Ascending aorta (tissue), 2 donors: ENCODE measurements around the gene PHC3. TPM values are rescaled to one million over a fixed set of nuclear protein-coding genes. Genes with fewer than 3 reads are reported as not detected.

ENCODE experiments used
- DNase-seq, 2 donors: peaks; one replicate each; pipeline ENCODE4 v3.0.0-alpha.2; 2019; ENCODE audit warnings: low spot score in 2 of 2
- H3K27ac ChIP-seq, 2 donors: fragments of 200-600 bp; sonication (generic); one replicate each; pipeline ENCODE4 v1.5.1; 2016 to 2017; ENCODE audit warnings: mild to moderate bottlenecking in 1 of 2
- H3K27me3 ChIP-seq: fragments of 200-600 bp; sonication (generic); one replicate; pipeline ENCODE4 v1.5.1; 2017
- H3K36me3 ChIP-seq, 2 donors: fragments of 200-600 bp; sonication (generic); one replicate each; pipeline ENCODE4 v1.5.1; 2016
- H3K4me1 ChIP-seq, 2 donors: fragments of 200-600 bp; sonication (generic); one replicate each; pipeline ENCODE4 v1.5.1; 2016 to 2017; ENCODE audit warnings: mild to moderate bottlenecking in 1 of 2
- H3K4me3 ChIP-seq, 2 donors: fragments of 200-600 bp; sonication (generic); one replicate each; pipeline ENCODE4 v1.5.1; 2016 to 2017; ENCODE audit warnings: mild to moderate bottlenecking in 1 of 2
- H3K9me3 ChIP-seq, 2 donors: fragments of 200-600 bp; sonication (generic); one replicate each; pipeline ENCODE4 v1.5.1; 2016
- CTCF ChIP-seq, 3 experiments: fragments of 200-600 bp in 2 of 3; fragments of 450-650 bp in 1 of 3; sonication (generic) in 2 of 3; IDR thresholded peaks; one replicate each; pipeline ENCODE4 v1.5.1; 2016 to 2019; ENCODE audit warnings: antibody characterized with exemption in 3 of 3, mild to moderate bottlenecking in 1 of 3, moderate library complexity in 1 of 3
- intact Hi-C: fragments of 100-400 bp; cut with DNase I; formaldehyde crosslinking; loops from one replicate; pipeline ENCODE4 v1.15.1; 2023
- total RNA-seq: library from RNA; depleted of rRNA; stranded (reverse); fragments of >200 nt; gene quantifications from one replicate; pipeline ENCODE4 v1.1.0, GENCODE V29; 2016

Gene PHC3
- total RNA-seq, 1 donor from 2014 or later = 43.3 TPM

- DNase-seq = no peak
- intact Hi-C loops = no loop called here
- H3K4me1 ChIP-seq = peaks cover 0 to 8% of the 10 kb centered on the region in 2 donors
- no peak for TF ChIP-seq CTCF (IDR thresholded peaks at IDR 0.05)
- no peaks in the 10 kb centered on the region for H3K9me3 ChIP-seq
- H3K27ac ChIP-seq = no peak overlapping the region
- peaks cover 6 to 18% of the 10 kb centered on the region in 2 donors for H3K36me3 ChIP-seq
- no peak overlapping the region for H3K4me3 ChIP-seq
- H3K27me3 ChIP-seq = no peaks in the 10 kb centered on the region
These were observed 26.9 kb downstream of the PHC3 start for GRCh38 chr3:170154569-170155143.

GRCh38 chr3:170154084-170154483 is 27.4 kb downstream of the PHC3 start:
- peaks cover 10 to 22% of the 10 kb centered on the region in 2 donors for H3K36me3 ChIP-seq
- H3K4me1 ChIP-seq = peaks cover 0 to 8% of the 10 kb centered on the region in 2 donors
- no peak for TF ChIP-seq CTCF (IDR thresholded peaks at IDR 0.05)
- DNase-seq = no peak
- no peak overlapping the region for H3K27ac ChIP-seq
- intact Hi-C loops = no loop called here
- H3K27me3 ChIP-seq = no peaks in the 10 kb centered on the region
- no peak overlapping the region for H3K4me3 ChIP-seq
- no peaks in the 10 kb centered on the region for H3K9me3 ChIP-seq

- H3K27ac ChIP-seq = no peak overlapping the region
- TF ChIP-seq CTCF (IDR thresholded peaks at IDR 0.05) = no peak
- H3K9me3 ChIP-seq = no peaks in the 10 kb centered on the region
- peaks cover 0 to 8% of the 10 kb centered on the region in 2 donors for H3K4me1 ChIP-seq
- no peak for DNase-seq
- H3K4me3 ChIP-seq = no peak overlapping the region
- no peaks in the 10 kb centered on the region for H3K27me3 ChIP-seq
- intact Hi-C loops = no loop called here
- peaks cover 12 to 16% of the 10 kb centered on the region in 2 donors for H3K36me3 ChIP-seq
These were observed 30.0 kb downstream of the PHC3 start for GRCh38 chr3:170151536-170151935.

DNA sequence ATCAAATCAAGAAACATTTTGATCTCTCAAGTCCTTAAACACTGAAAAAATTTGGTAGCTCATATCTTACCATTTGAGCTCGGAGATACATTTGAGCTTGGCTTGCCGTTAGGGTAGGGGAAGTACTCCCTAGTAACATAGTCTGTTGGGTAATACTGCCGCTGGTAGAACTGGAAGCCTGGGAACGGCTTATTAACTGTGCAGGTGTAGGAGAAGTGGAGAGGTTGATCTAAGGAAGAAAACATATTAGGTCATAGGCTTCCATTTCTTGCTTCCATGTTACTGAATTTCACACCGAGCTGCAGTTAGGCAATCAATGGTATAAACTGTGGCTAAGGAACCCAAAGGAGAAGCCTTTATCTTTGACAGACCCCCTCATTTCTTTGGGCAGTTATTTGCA is 32.5 kb downstream of the PHC3 start:
- no peak for TF ChIP-seq CTCF (IDR thresholded peaks at IDR 0.05)
- H3K27ac ChIP-seq = no peak overlapping the region
- no peaks in the 10 kb centered on the region for H3K4me1 ChIP-seq
- H3K4me3 ChIP-seq = no peak overlapping the region
- no peaks in the 10 kb centered on the region for H3K27me3 ChIP-seq
- intact Hi-C loops = no loop called here
- H3K9me3 ChIP-seq = no peaks in the 10 kb centered on the region
- peaks cover 12 to 24% of the 10 kb centered on the region in 2 donors for H3K36me3 ChIP-seq
- no peak for DNase-seq

GRCh38 chr3:170145278-170145677 is 36.3 kb downstream of the PHC3 start:
- Histone ChIP-seq H3K9me3 (no peaks in the 10 kb centered on the region), H3K27ac (no peak overlapping the region), H3K27me3 (no peaks in the 10 kb centered on the region), H3K4me3 (no peak overlapping the region), H3K4me1 (no peaks in the 10 kb centered on the region), H3K36me3 (peaks cover 12 to 31% of the 10 kb centered on the region in 2 donors)
- intact Hi-C loops = no loop called here
- no peak for DNase-seq
- TF ChIP-seq CTCF (IDR thresholded peaks at IDR 0.05) = no peak

GRCh38 chr3:170144437-170144843 is 37.1 kb downstream of the PHC3 start:
- Histone ChIP-seq H3K9me3 (no peaks in the 10 kb centered on the region), H3K27me3 (no peaks in the 10 kb centered on the region), H3K4me1 (no peaks in the 10 kb centered on the region), H3K4me3 (no peak overlapping the region), H3K36me3 (peaks cover 12 to 24% of the 10 kb centered on the region in 2 donors), H3K27ac (no peak overlapping the region)
- TF ChIP-seq CTCF (IDR thresholded peaks at IDR 0.05) = no peak
- intact Hi-C loops = no loop called here
- no peak for DNase-seq
